HG02840 (cell line): ENCODE results near the gene UPK3BL2.
"Not testable (repeated sequence)": the region's sequence is repeated elsewhere in the genome, so short reads cannot be mapped to it uniquely, and the experiment has no call there.

Experiments
- ATAC-seq: cut with Tn5 transposase; IDR thresholded peaks from one replicate; pipeline ENCODE4 v1.9.1; 2021; ENCODE audit warnings: mild to moderate bottlenecking, moderate library complexity, moderate number of reproducible peaks; ENCODE audit not compliant: unreplicated experiment, low FRiP score

Gene UPK3BL2, protein sequence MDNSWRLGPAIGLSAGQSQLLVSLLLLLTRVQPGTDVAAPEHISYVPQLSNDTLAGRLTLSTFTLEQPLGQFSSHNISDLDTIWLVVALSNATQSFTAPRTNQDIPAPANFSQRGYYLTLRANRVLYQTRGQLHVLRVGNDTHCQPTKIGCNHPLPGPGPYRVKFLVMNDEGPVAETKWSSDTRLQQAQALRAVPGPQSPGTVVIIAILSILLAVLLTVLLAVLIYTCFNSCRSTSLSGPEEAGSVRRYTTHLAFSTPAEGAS

DNA sequence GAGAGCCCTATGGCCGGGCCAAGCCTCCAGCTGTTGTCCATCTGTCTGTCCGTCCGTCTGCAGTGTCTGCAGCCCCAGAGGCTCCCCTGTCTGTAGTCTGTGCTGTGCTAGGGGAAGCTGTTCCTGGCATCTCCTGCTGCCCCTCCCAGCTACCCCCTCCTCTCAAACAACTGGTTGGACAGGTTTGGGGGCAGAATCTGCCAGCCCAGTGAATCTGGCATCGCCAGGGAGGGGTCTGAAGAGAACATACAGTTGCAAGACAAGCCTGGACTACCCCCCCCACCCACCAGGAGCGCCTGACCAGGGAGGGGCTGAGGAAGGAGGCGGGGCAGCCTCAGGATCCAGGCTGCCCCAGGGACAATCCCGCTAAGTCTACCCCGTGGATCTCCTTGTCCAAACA is at the start of gene UPK3BL2:
Gene UPK3BL2, minus strand, starts transcription at position 101 of the 400 bp plus-strand sequence. Its CDS starts 60 bp downstream, at position 41.
- ATAC-seq: not testable (repeated sequence)

DNA sequence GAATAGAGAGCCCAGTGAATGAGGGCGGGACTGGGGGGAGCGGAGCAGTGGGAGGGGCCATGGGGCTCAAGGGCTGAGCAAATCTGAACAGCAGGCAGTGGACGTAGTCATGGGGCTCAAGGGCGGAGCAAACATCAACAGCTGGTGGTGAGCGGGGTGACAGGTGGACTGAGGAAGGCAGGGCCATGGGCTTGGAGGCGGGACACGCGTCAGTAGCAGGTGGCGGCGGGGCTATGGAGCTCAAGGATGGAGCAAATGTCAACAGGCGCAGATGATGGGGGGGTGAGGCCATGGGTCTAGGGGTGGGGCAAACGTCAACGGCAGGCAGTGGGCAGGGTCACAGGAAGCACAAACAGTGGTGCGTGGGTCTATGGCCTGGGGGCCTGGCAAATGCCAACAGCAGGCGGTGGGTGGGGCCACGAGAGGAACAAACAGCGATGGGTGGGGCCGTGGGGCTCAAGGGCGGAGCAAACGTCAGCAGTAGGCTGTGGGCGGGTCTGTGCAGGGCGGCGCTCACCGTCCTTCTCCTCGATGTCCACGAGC is 49.1 kb upstream of the UPK3BL2 start:
- peak; percentile 45 for ATAC-seq

DNA sequence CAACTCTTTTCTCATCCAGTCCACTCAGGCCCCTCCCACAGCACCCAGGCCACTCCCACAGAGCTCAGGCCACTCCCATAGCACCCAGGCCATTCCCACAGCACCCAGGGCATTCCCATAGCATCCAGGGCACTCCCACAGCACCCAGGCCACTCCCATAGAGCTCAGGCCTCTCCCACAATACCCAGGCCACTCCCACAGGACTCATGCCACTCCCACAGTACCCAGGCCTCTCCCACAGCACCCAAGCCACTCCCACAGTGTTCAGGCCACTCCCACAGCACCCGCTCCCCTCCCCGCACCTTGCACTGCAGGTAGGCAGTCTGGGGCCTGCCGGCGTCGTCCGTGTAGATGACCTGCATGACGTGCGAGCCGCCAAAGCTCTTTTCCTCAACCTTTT is 46.4 kb upstream of the UPK3BL2 start:
- not testable (repeated sequence) for ATAC-seq

DNA sequence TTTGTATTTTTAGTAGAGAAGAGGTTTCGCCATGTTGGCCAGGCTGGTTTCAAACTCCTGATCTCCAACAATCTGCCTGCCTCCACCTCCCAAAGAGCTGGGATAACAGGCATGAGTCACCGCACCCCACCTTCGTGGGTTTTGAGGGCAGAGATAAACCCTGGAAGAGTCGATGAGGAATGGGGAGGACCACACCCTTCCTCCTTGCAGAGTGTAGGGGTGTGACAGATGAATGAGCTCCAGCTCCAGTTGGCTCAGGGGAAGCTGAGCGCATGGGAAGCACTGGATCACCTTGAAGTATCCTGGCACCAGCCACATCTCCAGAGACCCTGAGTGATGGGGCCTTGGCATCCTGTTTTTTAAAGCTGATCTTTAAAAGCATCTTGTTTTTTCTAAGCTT is 40.0 kb upstream of the UPK3BL2 start:
- not testable (repeated sequence) for ATAC-seq

DNA sequence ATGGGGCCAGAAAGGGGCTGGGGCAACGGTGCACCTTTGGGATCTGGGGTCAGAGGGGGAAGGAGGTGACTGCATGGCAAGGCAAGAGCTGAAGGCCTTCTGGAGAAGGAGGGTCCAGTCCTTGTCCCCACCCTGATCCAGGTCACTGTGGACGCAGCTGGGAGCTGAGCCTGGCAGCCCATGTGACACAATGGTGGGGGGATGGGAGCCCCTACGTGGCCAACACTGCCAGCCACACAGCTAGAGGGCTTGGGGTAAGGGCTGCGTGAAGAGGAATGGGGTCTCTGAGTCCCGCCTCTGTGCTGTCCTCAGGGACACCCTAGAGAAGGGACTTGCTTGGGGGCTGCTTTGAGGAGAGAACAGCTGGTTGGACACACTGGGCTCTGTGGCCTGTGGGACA is 38.2 kb upstream of the UPK3BL2 start:
- ATAC-seq: not testable (repeated sequence)

DNA sequence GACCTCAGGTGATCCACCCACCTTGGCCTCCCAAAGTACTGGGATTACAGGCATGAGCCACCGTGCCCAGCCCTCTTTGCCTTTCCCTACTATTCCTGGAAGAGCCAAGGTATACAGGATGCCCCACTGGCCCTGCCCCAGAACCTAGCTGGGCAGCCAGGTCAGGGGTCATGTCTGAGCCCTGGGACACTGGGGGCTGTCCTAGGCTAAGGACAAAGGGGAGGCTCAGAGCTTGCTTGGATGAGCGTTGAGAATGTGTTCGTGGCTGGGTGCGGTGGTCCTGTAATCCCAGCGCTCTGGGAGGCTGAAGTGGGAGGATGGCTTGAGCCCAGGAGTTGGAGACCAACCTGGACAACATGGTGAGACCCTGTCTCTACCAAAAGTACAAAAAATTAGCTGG is 35.0 kb upstream of the UPK3BL2 start:
- not testable (repeated sequence) for ATAC-seq

DNA sequence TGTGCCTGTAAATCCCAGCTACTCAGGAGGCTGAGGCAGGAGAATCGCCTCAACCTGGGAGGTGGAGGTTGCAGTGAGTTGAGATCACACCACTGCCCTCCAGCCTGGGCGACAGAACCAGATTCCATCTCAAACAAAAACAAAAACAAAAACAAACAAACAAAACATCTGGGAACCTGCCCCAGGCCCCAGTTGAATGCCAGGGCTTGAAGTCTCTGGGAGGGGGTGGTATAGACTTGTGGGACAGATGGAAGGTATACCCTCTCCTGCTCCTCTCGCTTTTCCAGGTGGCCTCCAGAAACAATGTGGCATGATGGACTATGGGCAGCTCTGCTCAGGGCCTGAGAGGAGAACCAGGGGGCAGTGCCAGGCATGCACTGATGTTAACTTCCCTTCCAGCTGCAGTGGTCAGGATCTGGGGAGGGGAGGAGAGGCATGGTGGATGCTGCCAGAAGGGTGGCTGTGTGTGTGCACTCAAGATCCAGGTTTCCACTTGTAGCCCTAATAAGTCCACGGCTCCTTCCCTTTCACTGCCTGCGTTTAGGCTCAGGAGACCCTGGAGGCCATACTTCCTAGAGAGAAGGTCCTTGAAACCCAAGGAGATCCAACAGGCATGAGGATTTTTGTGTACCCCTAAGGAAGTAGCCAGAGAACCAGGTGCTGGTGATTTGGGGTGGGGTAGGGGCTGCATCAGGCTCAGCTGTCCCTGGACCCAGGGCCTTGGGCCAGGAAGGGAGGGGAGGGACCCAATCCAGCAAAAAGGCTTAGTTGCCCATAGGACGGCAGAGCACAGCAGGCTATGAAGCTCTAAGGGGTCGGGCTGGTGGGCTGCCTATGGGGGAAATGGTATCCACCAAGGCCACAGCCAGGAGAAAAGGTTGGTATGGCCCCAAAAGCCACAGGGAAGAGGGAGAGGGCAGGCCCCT is 34.1 kb upstream of the UPK3BL2 start:
- not testable (repeated sequence) for ATAC-seq

DNA sequence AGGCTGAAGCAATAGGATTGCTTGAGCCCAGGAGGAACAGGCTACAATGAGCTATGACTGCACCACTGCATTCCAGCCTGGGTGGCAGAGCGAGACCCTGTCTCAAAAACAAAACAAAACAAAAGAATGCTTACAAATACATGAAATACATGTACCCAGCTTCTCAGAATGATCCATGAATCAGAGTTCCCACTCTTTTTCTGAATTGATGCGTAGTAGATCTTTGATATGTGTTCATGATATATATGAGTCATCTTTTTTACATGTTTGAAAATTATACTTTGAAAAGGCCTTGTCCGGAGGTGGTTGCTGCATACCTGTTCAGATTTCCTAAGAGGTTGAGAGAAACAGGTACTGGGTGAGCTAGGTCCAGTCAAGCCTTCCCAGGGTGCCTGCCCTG is 32.9 kb upstream of the UPK3BL2 start:
- not testable (repeated sequence) for ATAC-seq

DNA sequence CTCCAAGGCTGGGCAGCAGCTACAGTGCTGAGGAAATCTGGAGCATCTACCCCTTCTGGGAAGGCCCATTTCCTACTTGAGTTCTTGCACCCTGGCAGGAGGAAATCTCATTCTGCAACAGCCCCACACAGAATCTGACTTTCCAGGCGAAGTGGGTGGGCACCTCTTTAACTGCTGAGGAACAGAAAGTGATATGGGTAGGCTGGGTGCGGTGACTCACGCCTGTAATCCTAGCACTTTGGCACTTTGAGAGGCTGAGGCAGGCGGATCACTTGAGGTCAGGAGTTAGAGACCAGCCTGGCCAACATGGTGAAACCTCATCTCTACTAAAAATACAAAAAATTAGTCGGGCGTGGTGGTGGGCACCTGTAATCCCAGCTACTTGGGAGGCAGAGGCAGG is 31.1 kb upstream of the UPK3BL2 start:
- not testable (repeated sequence) for ATAC-seq

DNA sequence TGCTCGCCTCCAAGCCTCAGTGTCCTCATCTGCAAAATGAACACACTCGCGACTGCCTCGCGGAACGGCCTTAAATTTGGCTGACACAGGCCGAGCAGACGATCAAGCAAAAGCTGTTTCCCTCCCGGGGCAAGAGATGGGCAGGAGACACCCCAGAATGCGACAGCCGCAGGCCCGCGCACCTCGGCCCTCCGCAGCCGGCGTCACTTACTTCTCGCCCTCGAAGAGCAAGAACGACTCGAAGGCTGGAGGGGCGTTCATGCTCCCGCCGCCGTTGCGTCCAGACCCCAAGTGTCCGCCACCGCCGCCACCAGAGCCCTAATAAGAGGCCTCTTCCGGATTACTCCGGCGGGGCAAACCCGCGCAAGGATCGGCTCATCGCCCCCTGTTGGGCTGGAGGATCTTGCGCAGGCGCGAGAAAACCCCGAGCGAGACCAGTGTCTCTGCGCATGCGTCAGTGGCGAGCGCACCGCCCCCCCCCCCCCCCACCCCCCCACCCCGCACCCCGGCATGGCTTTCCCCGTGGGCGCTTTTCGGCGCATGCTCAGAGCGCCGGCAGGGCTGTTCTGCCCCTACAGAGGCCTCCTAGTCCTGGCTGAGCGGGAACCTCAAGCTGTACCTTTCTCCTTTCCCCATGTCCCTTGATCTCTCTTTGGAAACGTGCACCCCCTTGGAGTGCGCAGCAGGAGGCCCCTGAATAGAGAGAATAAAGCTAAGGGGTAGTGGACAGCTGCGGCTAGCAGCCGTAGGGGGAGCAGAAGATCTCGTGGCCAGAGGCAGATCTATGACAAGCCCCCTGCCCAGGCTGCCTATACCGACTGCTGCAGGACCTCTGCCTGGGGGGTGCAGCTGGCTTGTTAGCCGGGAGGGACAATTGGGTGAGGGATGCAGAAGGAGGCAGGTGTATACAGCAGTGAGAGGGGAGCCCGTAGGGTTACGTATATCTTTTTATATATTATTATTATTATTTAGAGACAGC is 29.1 kb upstream of the UPK3BL2 start, which contains the start of gene POLR2J3:
Gene POLR2J3, minus strand, starts transcription at position 323 of the 979 bp plus-strand sequence. Its CDS starts 62 bp downstream, at position 261.
- peak; percentile 97 for ATAC-seq

DNA sequence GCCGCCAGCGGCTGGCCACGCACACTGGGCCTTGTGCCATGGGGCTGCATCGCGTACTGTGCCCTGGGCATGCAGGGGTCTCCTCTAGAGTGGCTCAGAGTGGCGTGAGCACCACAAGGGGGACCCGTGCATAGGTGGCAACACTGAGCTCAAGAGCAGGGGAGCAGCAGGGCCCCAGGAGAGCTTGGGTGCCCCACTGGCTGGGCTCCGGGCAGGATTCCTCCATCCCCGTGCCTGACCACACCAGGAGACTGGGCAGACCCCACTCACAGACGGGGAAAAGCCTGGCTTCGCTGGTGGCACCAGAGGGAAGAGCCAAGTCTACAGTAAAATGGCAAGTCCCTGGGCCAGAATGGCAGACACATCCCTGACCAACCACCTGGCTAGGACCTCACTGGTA is 25.1 kb upstream of the UPK3BL2 start:
- not testable (repeated sequence) for ATAC-seq

DNA sequence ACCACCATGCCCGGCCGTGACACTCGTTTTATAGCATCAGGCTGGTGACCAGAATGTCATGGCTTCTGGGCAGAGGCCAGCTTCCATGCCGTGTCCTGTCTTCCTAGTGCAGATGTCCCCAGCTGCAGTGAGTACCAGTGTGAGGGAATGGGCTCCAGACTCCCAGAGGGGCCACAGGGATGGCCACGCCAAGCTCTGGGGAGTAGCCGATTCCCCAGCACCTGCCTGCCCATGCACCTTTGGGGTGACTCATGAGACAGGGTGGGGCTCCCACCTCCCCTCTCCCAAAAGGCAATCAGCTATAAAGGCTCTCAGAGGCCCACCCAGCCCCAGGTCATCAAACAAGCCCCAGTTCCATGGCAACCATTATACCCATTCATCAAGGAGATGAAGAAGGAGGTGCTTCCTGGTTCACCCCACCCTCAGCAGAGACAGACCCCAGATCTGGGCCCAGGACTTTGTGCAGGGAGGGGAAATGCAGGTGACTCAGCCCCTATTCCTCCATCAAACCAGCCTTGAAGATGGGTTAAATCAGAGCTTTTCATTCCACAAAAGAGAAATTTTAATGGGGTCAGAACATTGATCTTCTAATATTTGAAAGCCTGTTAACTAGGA is 7.4 kb upstream of the UPK3BL2 start, which contains the start of gene SPDYE2:
Gene SPDYE2, plus strand, starts transcription at position 419 of the 615 bp plus-strand sequence. CDS start 2,030 bp downstream, outside the sequence.
- not testable (repeated sequence) for ATAC-seq

DNA sequence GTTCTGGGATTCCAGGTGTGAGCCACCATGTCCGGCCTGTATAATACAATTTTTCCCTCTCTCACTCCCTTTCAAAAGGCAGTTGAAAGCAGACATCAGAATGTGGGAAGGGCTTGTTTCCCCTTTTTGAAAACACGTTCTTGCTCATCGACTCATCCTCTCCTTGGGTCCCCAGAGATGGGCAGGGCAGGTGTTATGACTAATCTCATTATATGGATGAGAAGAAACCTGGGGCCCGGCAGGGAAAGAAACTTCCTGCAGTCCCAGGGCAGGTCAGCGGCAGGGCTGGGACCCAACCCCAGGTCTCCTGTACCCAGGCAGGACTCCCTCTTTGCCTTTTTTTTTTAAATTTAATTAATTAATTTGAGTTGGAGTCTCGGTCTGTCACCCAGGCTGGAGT is 2.9 kb upstream of the UPK3BL2 start:
- ATAC-seq: peak; percentile 52

DNA sequence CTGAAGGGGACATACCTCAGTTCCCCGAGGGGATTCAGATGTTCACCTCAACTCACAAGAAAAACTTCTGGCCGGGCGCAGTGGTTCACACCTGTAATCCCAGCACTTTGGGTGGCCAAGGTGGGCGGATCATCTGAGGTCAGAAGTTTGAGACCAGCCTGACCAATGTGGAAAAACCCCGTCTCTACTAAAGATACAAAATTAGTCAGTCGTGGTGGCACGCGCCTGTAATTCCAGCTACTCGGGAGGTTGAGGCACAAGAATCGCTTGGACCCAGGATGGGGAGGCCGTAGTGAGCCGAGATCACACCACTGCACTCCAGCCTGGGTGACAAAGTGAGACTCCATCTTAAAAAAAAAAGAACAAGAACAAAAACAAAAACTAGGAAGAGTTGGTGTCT is 1.8 kb upstream of the UPK3BL2 start:
- not testable (repeated sequence) for ATAC-seq

DNA sequence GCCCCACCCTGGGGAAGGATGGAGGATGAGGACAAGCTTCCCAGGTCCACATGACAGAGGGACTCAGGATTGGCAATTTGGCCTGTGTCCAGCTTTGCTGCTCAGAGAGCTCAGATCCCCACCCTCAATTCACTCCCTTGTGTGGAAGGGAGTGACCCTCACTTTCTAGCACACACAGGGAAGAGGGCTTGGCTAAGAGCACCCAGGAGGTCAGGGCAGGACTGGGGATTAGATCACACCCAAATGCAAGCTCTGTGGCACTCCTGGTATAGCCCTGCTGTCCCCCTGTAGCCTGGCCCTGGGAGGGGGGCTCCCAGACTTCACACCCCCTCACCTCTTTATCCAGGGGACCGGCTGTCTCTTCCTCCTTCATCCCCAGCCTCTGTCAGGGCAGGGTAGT is 876 bp upstream of the UPK3BL2 start:
- ATAC-seq: not testable (repeated sequence)

DNA sequence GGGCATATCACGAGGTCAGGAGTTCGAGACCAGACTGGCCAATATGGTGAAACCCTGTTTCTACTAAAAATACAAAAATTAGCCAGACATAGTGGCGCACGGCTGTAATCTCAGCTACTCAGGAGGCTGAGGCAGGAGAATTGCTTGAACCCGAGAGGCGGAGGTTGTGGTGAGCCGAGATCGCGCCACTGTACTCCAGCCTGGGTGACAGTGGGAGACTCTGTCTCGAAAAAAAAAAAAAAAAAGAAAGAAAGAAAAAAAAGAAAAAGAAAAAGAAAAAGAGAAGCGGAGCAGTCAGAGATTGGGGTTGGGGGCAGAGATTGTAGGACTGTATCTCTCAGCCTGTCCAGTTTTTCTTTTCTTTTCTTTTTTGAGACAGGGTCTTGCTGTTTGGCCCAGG is 725 bp downstream of the UPK3BL2 start:
- ATAC-seq: not testable (repeated sequence)

DNA sequence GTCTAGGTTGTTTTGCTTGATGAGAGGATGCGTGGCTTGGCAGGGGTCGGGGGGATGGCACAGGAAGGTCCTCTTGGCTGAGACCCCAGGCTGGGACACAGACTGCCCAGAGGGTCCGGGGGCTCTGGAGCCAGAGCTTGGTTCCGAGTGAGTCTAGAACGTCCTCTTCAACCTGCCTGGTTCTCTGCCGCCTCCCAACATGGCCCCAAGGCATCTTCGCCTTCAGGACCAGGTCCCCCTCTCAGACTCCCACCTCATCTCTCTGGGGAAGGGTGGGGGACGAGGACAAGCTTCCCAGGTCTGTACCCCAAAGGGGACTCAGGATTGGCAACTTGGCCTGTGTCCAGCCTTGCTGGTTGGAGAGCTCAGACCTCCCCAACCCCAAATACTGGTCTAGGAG is 1.4 kb downstream of the UPK3BL2 start:
- ATAC-seq: not testable (repeated sequence)

DNA sequence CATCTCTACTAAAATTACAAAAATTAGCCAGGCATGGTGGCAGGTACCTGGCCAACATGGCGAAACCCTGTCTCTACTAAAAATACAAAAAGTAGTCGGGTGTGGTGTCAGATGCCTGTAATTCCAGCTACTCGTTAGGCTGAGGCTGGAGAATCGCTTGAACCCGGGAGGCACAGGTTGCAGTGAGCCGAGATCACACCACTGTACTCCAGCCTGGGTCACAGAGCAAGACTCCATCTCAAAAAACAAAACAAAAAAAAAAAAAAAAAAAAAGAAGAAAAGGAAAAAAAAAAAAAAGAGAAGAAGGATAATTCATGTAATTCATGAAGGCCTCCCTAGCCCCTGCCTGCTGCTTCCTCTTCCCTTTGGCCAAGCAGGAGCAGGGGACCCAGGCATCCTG is 2.9 kb downstream of the UPK3BL2 start:
- not testable (repeated sequence) for ATAC-seq

DNA sequence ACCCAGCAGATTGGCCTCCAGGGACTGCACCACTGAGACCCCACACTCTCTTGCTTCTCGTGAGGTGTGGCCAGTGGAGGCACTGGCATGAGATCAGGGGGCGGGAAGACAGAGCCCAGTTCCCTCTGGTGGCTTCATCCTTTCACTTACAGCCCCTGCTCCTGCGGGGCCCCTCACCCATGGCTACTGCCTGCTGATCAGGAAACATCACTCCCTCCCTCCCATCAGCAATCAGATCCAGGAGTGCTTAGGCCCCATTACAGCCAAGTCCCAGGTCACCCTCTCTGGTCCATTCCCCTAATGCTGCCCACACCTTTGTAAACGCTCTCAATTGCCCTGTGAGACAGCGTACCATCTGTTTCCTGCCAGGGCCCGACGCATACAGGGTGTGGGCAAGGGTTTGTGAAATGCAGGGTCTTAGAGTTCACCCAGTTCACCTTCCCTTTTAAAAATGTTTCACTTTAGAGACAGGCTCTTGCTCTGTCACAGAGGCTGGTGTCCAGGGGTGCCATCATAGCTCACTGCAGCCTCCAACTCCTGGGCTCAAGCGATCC is 8.4 kb downstream of the UPK3BL2 start:
- not testable (repeated sequence) for ATAC-seq
